Left ventricle myocardium inferior (tissue), 1 donor: ENCODE data around the gene ARGFX. TPM values are rescaled to one million over a fixed set of nuclear protein-coding genes. Genes with fewer than 3 reads are reported as not detected.

Source experiments
- DNase-seq: peaks from one replicate; pipeline ENCODE4 v3.0.0-alpha.2; 2020
- H3K27ac ChIP-seq: fragments of 200-600 bp; replicated peaks from 2 replicates; pipeline ENCODE4 v1.8.0; 2021
- H3K27me3 ChIP-seq: fragments of 200-600 bp; 2 replicates; pipeline ENCODE4 v1.8.0; 2021; ENCODE audit warnings: low read depth
- H3K36me3 ChIP-seq: fragments of 200-600 bp; 2 replicates; pipeline ENCODE4 v1.8.0; 2021
- H3K4me1 ChIP-seq: fragments of 200-600 bp; 2 replicates; pipeline ENCODE4 v1.8.0; 2021
- H3K4me3 ChIP-seq: fragments of 200-600 bp; 2 replicates; pipeline ENCODE4 v1.8.0; 2021; ENCODE audit warnings: mild to moderate bottlenecking, moderate library complexity
- H3K9me3 ChIP-seq: fragments of 200-600 bp; replicated peaks from 2 replicates; pipeline ENCODE4 v1.8.0; 2021
- CTCF ChIP-seq: fragments of 200-600 bp; IDR thresholded peaks from 2 replicates; pipeline ENCODE4 v1.8.0; 2021; ENCODE audit warnings: antibody characterized with exemption, mild to moderate bottlenecking, borderline replicate concordance
- intact Hi-C: fragments of 100-400 bp; cut with micrococcal nuclease; formaldehyde crosslinking; loops from one replicate; pipeline ENCODE4 v1.11.0; 2022
- long read RNA-seq: library from polyadenylated mRNA; unstranded; transcript quantifications from one replicate; pipeline ENCODE4 v2.0.0, GENCODE V29; 2021
- total RNA-seq: library from RNA; stranded (reverse); fragmentation: NEBNext Ultra II Directional; extraction: Animal tissue kit (Norgen Biotek cat#: 25700); gene quantifications from one replicate; pipeline ENCODE4 v1.2.1, GENCODE V29; 2021
- donor health status: DM: no; HTN: yes; CAD: no; lungs with severe emphysema.

Gene ARGFX
- not detected for total RNA-seq
- long read RNA-seq = 0 reads

DNA sequence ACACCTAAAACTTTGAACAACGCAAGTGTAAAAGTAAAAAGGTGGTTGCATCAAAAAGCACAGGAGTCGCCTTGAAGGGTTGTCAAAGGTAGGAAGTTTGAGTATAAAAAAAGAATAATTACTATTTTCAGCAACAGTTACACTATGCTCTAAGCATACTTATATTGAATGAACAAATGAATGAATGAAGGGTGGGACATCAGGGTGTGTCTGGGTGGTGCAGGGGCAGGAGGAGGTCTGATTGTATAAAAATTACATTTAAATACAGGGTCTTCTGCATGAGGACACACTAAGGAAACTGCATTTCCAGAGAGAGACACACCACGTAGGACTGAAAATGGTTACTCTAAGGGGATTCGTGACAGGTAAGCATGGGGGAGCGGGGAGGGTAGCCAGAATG, at the start of gene ARGFX:
ARGFX (plus strand) TSS at position 301 of the 400 bp plus-strand sequence. CDS start 2,765 bp downstream, outside the sequence.
- no peak for TF ChIP-seq CTCF
- Histone ChIP-seq H3K4me1 (no peaks in the 10 kb centered on the region), H3K27me3 (no peaks in the 10 kb centered on the region), H3K36me3 (no peaks in the 10 kb centered on the region), H3K4me3 (no peak within 1 kb of the TSS), H3K9me3 (no peaks in the 10 kb centered on the region), H3K27ac (no peak within 1 kb of the TSS)
- intact Hi-C loops = no loop called here
- DNase-seq = no peak

DNA sequence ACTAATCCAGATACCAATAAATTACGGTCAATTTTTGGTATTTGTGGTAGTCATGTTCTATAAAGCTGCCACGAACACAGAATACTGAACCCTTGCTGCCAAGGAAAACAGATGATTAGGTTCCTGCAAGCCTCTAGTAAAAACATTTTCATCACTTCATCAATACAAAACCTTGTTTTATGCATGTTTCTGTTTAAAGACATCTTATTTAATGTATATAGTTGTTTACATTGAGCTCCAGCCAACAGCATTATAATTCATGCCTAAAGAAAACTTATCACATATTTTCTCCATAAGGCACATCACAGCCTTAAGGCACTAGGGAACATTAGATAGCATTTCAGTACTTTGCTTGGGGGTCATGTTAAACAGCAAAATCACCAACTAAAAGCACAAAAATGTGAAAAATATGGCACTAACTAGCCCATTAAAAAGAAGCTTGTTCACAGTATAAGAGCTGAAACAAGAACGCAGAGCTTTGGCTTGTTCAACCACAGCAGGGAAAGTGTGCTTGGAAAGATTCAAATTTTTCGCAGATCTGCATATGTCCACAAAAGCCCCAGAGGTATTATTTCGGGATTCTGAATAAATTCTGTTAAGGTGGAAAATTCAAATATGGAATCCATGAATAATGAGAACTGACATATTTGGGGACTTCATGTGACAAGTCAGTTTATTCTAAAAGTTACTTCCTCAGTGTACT, 49.6 kb upstream of the ARGFX start:
- Histone ChIP-seq H3K27me3 (no peaks in the 10 kb centered on the region), H3K4me1 (no peaks in the 10 kb centered on the region), H3K27ac (no peak overlapping the region), H3K36me3 (no peaks in the 10 kb centered on the region), H3K9me3 (peaks cover 25% of the 10 kb centered on the region), H3K4me3 (no peak overlapping the region)
- TF ChIP-seq CTCF = no peak
- intact Hi-C loops = no loop called here
- no peak for DNase-seq

DNA sequence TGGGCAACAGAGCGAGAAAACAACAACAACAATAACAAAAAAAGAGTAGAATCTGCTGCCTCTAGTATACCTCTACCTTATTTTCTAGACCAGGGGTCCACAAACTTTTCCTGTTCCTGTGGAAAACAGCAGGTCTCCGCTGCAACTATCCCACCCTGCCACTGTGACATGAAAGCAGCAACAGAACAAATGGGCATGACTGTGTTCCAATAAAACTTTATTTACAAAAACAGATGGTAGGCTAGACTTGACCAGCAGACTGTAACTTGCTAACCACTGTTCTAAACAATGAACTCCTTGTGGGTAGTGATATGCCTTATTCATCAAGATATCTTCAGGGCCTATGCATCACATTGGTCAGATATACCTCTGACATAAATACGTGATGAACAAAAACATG, 47.2 kb upstream of the ARGFX start:
- no peak overlapping the region for H3K4me3 ChIP-seq
- no peaks in the 10 kb centered on the region for H3K4me1 ChIP-seq
- H3K27ac ChIP-seq = no peak overlapping the region
- no peak for TF ChIP-seq CTCF
- H3K9me3 ChIP-seq = peaks cover 17% of the 10 kb centered on the region
- no peak for DNase-seq
- intact Hi-C loops = no loop called here
- H3K36me3 ChIP-seq = no peaks in the 10 kb centered on the region
- H3K27me3 ChIP-seq = no peaks in the 10 kb centered on the region

DNA sequence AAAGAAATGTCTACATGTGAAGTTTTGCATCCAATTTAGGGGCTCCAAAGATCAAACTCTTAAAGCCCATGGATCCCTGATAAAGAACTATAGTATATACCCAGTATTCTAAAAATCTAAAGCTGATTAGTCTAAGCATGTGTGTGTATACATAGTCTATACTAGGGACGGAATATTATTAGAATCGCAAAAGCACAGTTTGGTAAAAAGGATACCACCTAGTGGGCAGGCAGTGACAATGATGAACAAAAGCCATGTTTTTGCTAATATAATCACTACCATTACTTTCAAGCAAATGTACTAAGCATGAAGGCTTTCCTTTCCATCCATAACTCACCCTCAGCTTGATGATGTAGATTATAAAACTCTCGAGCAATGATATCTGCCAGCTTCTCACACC, 38.4 kb upstream of the ARGFX start:
- intact Hi-C loops = no loop called here
- H3K9me3 ChIP-seq = no peaks in the 10 kb centered on the region
- H3K4me3 ChIP-seq = no peak overlapping the region
- H3K4me1 ChIP-seq = no peaks in the 10 kb centered on the region
- no peaks in the 10 kb centered on the region for H3K27me3 ChIP-seq
- no peaks in the 10 kb centered on the region for H3K36me3 ChIP-seq
- TF ChIP-seq CTCF = no peak
- H3K27ac ChIP-seq = no peak overlapping the region
- no peak for DNase-seq

DNA sequence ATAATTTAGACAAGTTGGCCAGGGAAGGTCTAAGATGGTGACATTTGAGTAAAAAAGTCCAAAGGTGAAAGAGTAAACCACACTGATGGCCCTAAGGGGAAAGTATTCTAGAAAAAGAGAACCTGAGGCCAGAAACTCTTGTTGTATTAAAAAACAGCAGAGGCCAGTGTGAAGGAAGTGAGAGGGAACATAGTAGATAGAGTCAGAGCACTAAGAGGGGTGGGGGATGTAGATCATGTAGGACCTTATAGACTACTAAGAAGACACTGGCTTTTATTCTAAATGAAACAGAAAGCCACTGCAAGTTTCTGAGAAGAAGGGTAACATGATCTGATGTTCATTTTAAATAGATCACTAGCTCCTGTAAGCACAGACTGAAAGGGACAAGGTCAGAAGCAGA, 36.5 kb upstream of the ARGFX start:
- no peak for TF ChIP-seq CTCF
- no peak overlapping the region for H3K27ac ChIP-seq
- no peaks in the 10 kb centered on the region for H3K9me3 ChIP-seq
- DNase-seq = no peak
- H3K36me3 ChIP-seq = no peaks in the 10 kb centered on the region
- no peaks in the 10 kb centered on the region for H3K4me1 ChIP-seq
- intact Hi-C loops = no loop called here
- H3K4me3 ChIP-seq = no peak overlapping the region
- H3K27me3 ChIP-seq = no peaks in the 10 kb centered on the region
